Neutrophil (primary cell): ENCODE measurements around the gene LRRC27.
"Not testable (repeated sequence)": the region's sequence is repeated elsewhere in the genome, so short reads cannot be mapped to it uniquely, and the experiment has no call there.

Experiments used
- H3K27ac ChIP-seq: fragments of 200-600 bp; sonication (generic); 2 replicates; pipeline ENCODE4 v1.5.1; 2016; ENCODE audit warnings: mild to moderate bottlenecking, moderate library complexity
- H3K27me3 ChIP-seq: fragments of 200-600 bp; sonication (generic); 2 replicates; pipeline ENCODE4 v1.6.0; 2016; ENCODE audit warnings: mild to moderate bottlenecking
- H3K36me3 ChIP-seq: fragments of 200-600 bp; sonication (generic); 2 replicates; pipeline ENCODE4 v1.5.1; 2017
- H3K4me1 ChIP-seq, 2 experiments: fragments of 200-600 bp in 1 of 2; sonication (generic) in 1 of 2; 1 replicate in 1 of 2; 2 replicates in 1 of 2; pipeline versions ENCODE4 v1.5.1 to v1.6.1; 2013 to 2016; ENCODE audit warnings: low read depth in 1 of 2, low read length in 1 of 2, mild to moderate bottlenecking in 1 of 2, moderate library complexity in 1 of 2; ENCODE audit not compliant: control insufficient read depth in 1 of 2, insufficient read depth in 1 of 2
- H3K4me3 ChIP-seq, 2 experiments: fragments of 200-600 bp in 1 of 2; sonication (generic) in 1 of 2; 1 replicate in 1 of 2; 2 replicates in 1 of 2; pipeline ENCODE4 v1.5.1; 2013 to 2016; ENCODE audit warnings: low read depth in 1 of 2, low read length in 1 of 2, mild to moderate bottlenecking in 1 of 2, moderate library complexity in 1 of 2
- H3K9me3 ChIP-seq: fragments of 200-600 bp; sonication (generic); 2 replicates; pipeline ENCODE4 v1.5.1; 2016
- CTCF ChIP-seq: fragments of 200-600 bp; sonication (generic); IDR thresholded peaks from 2 replicates; pipeline ENCODE4 v1.5.1; 2016; ENCODE audit warnings: antibody characterized with exemption

Gene LRRC27

GRCh38 chr10:132313305-132313704, 18.7 kb upstream of the LRRC27 start:
- no peak for TF ChIP-seq CTCF
- no peaks in the 10 kb centered on the region for H3K36me3 ChIP-seq
- H3K9me3 ChIP-seq, result no peaks in the 10 kb centered on the region
- H3K4me1 ChIP-seq, result peaks cover 3 to 6% of the 10 kb centered on the region in 2 experiments
- no peak overlapping the region for H3K4me3 ChIP-seq
- H3K27ac ChIP-seq, result no peak overlapping the region
- H3K27me3 ChIP-seq, result peaks cover 52% of the 10 kb centered on the region

- Histone ChIP-seq H3K36me3 (no peaks in the 10 kb centered on the region), H3K4me3 (no peak overlapping the region), H3K27ac (no peak overlapping the region), H3K9me3 (no peaks in the 10 kb centered on the region), H3K27me3 (peaks cover 46% of the 10 kb centered on the region), H3K4me1 (peaks cover 0 to under 1% of the 10 kb centered on the region in 2 experiments)
- TF ChIP-seq CTCF, result no peak
Observed at GRCh38 chr10:132313865-132314264, 18.1 kb upstream of the LRRC27 start.

GRCh38 chr10:132314336-132314735, 17.7 kb upstream of the LRRC27 start:
- no peak for TF ChIP-seq CTCF
- Histone ChIP-seq H3K4me1 (no peaks in the 10 kb centered on the region), H3K27ac (no peak overlapping the region), H3K9me3 (no peaks in the 10 kb centered on the region), H3K4me3 (no peak overlapping the region), H3K36me3 (no peaks in the 10 kb centered on the region), H3K27me3 (peaks cover 41% of the 10 kb centered on the region)

GRCh38 chr10:132314881-132315280, 17.1 kb upstream of the LRRC27 start:
- not testable (repeated sequence) for H3K4me1 ChIP-seq, H3K27ac ChIP-seq, H3K36me3 ChIP-seq, H3K4me3 ChIP-seq, H3K9me3 ChIP-seq
- H3K27me3 ChIP-seq, result peaks cover 36% of the 10 kb centered on the region

- no peak for TF ChIP-seq CTCF
- Histone ChIP-seq H3K4me3 (no peak overlapping the region), H3K9me3 (no peaks in the 10 kb centered on the region), H3K36me3 (no peaks in the 10 kb centered on the region), H3K4me1 (no peaks in the 10 kb centered on the region), H3K27ac (no peak overlapping the region), H3K27me3 (peaks cover 23% of the 10 kb centered on the region)
Observed at GRCh38 chr10:132316133-132316532, 15.9 kb upstream of the LRRC27 start.

- H3K36me3 ChIP-seq, H3K27ac ChIP-seq, H3K4me1 ChIP-seq, H3K4me3 ChIP-seq, H3K9me3 ChIP-seq: not testable (repeated sequence)
- H3K27me3 ChIP-seq, result peaks cover 12% of the 10 kb centered on the region
Observed at GRCh38 chr10:132317477-132317876, 14.5 kb upstream of the LRRC27 start.
